GM18873 (cell line): ENCODE data around the gene NPAS4.
"Not testable (repeated sequence)": the region's sequence is repeated elsewhere in the genome, so short reads cannot be mapped to it uniquely, and the experiment has no call there.

Experiments used
- ATAC-seq: cut with Tn5 transposase; IDR thresholded peaks from one replicate; pipeline ENCODE4 v1.9.1; 2021; ENCODE audit warnings: mild to moderate bottlenecking, moderate library complexity, moderate number of reproducible peaks; ENCODE audit not compliant: unreplicated experiment, low FRiP score

NPAS4 gene

DNA sequence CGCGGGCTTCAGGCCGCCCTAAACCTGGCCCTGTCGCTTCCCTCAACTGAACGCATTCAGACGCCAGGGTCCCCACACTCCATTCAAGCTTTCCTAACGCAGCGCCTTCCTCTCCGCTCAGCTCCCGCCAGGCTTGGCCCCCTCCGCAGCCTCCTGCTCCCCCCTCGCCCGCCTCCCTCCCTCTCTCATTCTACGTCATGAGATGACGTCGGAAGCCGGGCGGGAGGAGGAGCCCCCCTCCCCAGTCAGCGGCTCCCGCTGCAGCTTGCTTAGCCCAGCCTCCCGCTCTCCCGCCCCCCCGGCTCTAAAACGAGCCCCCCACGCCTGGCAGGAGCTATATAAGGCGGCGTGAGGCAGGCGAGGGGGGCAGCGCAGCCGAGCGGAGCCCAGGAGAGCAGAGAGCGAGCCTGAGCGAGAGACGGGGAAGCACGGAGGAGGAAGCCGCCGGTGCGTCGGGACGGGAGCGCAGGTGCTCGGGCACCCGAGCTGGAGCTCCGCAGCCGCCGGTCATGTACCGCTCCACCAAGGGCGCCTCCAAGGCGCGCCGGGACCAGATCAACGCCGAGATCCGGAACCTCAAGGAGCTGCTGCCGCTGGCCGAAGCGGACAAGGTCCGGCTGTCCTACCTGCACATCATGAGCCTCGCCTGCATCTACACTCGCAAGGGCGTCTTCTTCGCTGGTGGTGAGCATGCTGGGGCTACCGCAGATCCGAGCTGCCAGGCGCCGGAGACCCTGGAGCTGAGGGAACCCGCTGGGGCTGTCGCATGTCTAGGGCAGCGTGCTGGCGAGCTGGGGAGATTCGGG, at the start of gene NPAS4:
Gene NPAS4, plus strand, starts transcription at position 365 of the 806 bp plus-strand sequence. Its CDS starts 145 bp downstream, at position 510.
- ATAC-seq = no peak

DNA sequence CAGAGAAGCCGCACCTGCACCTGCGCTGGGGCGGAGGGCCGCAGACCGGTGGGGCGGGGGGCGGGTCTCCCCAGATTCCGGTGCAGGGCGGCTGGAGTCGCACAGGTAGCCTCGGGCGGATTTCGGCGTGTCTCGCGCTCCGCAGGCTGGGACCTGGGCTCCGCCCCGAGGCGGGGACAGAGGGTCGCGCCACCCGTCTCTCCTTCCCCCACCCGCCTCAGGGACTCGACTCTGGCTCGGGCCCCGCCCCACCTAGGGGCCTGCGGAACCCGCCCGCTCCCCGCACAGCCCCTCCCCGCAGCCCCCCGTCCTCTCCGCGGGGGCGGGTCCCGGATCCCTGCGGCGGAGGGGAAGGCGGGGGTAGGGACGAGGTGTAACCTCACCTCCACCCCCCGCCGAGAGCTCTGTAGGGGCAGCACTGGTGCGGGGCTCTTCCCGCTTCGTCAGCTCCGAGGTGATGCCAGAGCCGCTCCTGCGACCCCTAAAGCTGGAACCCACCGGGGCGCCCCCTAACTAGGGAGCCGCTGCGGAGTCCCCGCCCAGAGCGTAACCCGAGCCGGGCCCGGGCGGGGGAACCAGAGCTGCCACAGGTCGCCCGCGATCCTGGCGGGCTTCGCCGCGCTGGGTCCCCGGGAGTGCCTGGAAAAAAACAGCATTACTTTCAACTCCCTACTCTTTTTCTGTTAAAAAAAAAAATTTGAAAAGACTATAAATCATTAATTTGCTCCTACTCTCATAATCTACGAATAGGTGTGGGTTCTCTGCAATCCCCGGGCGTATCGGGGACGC, 49.0 kb upstream of the NPAS4 start, which contains the start of gene SLC29A2:
Gene SLC29A2, minus strand, starts transcription at position 134 of the 789 bp plus-strand sequence. CDS start 169 bp downstream, outside the sequence.
- ATAC-seq = no peak

DNA sequence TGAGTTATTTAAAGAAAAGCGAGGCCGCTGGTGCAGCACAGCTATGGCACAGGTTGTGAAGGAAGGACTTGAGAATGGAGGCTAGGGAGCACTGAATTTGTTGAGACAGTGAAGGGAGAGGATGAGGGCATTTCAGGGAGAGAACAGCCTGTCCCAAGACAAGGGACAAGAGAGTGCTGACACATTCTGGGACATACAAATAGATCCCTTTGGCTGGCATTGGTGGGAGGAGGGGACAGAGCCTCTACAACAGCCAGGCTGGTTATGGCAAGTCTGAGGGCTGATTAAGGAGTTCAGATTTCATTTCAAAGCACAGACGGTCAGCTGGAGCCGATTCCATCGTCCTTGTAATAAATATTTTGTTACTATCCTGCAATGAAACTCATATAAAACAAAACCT, 47.6 kb upstream of the NPAS4 start:
- ATAC-seq = no peak

GRCh38 chr11:66373690-66374287, 47.0 kb upstream of the NPAS4 start:
- ATAC-seq = not testable (repeated sequence)

GRCh38 chr11:66380264-66380663, 40.6 kb upstream of the NPAS4 start:
- not testable (repeated sequence) for ATAC-seq

- not testable (repeated sequence) for ATAC-seq
Observed at GRCh38 chr11:66384316-66384715, 36.5 kb upstream of the NPAS4 start.

- ATAC-seq = no peak
Observed at GRCh38 chr11:66386171-66387069, 34.4 kb upstream of the NPAS4 start.

DNA sequence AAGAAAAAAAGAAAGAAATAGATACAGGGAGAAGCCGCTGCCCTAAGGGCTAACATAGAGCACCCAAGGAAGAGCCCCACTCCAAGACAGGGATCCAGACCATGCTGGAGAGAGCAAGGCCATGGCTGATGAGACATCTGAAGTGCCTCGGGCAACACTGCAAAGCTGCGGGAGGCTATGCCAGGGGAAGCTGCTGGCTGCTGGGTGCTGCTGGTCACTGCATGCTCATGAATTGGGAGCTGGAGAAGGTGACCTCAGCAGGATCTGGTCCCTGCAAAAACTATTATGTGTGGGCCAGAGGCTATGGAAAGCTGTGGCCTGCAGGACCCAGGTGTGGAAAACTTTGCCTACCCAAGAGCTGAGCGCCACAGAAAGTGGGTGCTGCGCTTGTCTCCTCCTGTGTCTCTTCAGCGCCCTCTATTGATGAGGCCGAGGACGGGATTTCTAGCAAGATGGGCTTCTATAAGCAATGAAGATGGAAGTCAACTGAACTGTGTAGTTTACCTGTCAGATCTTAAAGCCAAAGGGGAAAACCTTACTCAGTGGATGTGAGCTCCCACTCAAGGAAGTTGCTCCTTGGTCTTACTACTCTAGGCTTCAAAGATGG, 32.0 kb upstream of the NPAS4 start:
- ATAC-seq = no peak

- no peak for ATAC-seq
Observed at GRCh38 chr11:66391322-66391721, 29.5 kb upstream of the NPAS4 start.

GRCh38 chr11:66393954-66394353, 26.9 kb upstream of the NPAS4 start:
- ATAC-seq = no peak

DNA sequence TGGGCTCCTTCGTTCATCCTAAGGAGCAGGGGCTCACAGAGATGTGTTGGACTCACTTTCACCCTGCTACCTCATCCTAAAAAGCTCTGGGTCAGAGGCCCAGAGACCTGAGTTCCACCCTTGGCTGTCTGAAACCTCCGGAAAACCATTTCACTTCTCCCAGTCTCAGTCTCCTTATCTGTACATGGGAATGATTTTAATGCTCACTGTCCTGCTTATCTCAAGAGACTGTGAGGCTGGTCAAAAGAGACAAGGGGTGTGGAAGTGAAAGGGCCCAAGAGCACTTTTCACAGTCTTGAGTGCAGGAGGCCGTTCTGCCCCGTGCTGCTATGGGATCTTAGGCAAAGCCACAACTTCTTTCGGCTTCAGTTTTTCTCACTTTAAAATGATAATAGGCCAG, 13.2 kb upstream of the NPAS4 start:
- no peak for ATAC-seq

DNA sequence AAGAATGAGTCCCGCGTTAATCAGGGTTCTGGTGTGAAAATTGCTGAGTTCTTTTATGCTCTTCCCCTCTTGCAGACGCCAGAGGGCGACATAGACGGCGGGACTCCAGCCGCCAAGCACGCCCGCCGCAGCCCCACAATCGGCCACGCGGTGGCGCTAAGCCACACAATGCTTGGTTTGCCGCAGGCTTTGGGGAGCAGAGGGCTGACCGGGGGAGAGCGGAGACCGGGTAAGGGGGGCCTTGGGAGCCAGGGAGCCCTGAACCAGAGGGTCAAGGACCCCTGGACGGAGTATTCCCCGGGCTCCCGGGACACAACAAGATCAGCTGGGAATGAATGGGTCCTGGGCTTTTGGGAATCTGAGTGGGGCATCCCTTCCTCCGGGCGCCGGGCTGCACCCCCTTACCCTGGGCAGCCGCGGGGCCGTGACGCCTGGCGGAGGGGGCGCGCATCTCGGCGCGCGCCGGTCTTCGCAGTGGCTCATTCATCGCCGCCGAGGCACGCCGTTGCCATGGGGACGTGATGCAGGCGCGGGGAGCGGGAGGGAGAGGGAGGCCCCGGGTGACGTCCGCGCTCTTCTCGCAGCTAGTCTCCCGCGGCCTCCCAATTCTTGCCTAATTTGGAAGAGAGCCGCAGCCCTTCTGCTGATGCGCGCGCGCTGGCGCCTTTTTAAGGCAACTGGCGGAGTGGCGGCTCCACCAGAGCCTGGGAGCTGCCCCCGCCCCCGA, 12.2 kb upstream of the NPAS4 start:
- no peak for ATAC-seq

- no peak for ATAC-seq
Observed at GRCh38 chr11:66409226-66409625, 11.6 kb upstream of the NPAS4 start.

DNA sequence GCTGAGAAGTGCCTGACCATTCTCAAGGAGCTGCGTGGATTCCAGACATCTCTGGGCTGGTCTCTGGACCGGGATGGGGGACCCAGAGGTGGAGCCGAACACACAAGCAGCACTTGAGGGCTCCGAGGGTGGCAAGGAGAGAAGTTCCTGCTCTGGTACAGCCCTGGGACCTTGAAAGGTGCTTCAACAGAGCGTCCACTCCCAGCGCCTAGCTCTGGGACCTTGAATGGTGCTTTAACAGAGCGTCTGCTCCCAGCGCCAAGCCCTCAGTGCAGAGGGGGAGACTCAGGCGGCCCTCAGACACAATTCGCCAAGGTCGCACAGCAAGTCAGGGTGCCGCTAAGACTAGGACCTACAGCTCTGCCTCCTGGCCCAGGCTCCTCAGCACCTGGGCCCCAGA, 10.6 kb upstream of the NPAS4 start:
- ATAC-seq = no peak

DNA sequence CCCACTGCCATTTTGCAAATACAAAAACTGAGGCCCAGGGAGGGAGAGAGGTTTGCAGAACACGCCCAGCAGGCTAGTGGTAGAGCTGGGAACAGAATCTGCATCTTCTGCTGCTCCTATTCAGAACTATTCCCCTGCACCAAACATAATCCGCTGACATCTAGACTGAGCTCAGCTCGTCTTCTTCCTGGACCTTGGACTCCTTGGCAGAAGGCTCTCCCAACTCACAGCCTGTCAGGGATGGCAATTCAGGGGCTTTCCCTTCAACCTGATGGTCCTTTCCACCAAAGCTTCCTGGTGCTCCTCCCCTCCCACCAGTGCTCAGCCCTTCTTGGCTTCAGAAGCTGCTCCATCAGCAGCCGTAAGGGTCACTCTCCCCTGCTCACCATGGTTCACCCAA, 9.5 kb upstream of the NPAS4 start:
- no peak for ATAC-seq

GRCh38 chr11:66412110-66412509, 8.7 kb upstream of the NPAS4 start:
- ATAC-seq = no peak

GRCh38 chr11:66413167-66413566, 7.7 kb upstream of the NPAS4 start:
- no peak for ATAC-seq

DNA sequence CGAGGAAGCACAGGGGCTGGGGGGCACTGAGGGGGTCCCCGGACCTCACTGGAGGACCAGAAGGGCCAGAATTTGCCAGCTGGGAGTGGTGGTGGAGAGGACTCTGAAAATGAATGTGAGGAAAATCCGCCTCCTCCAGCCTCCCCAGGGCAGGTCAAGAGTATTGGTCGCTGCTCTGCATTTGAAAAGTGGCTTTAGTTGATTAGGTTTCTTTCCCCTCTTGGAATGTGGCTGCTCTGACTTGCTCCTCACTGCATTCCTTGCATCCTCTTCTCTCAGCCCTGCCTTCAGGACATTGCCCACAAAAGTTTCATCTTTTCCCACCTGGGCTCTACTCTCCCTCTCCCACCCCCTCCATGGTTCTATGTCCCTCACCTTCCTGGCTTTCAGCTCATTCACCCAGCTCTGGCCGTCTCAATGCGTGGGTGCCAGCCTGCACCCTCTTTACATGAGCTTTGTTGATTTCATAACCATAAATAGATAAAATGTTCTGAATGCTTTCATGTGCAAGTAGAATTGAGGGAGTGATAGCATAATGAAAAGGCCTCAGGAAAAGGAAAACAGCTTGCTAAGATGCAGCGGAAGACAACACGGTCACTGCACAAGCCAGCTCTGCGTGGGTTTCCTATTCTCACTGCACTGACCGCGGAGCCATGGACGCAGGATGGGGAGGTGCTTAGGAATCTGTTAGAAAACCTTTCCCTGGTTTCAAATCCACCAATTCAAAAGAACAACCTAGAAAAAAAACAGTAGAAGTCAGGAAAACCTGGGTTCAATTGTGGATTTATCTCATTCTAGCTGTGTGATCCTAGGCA, 6.5 kb upstream of the NPAS4 start:
- ATAC-seq = no peak
